Measurements from ENCODE around the gene PDE3B. TPM values are rescaled to one million over a fixed set of nuclear protein-coding genes. Genes with fewer than 3 reads are reported as not detected.

The PDE3B gene
- total and polyA plus RNA-seq, 7 experiments from 2014 or later, result 49.7 to 268 (median 139) TPM

- Mint-ChIP-seq H3K4me1 (peaks cover 26 to 68% (median 54%) of the 10 kb centered on the region in 7 donors), H3K4me3 (peak overlapping the region; percentile 90 to 99 (median 94)), H3K27ac (peak overlapping the region; percentile 64 to 95 (median 89)), H3K36me3 (peaks cover 15 to 58% (median 22%) of the 10 kb centered on the region in 5 donors), H3K9me3 (peaks cover 0 to 2% (median 0%) of the 10 kb centered on the region in 11 donors), H3K27me3 (no peaks in the 10 kb centered on the region)
- H3K4me1 ChIP-seq (ENCODE audit: control insufficient read depth in 2 of 2, insufficient read depth in 2 of 2, low read length in 2 of 2), result peaks cover 24 to 36% of the 10 kb centered on the region in 2 donors
- ChIA-PET CTCF (interaction anchor here (0.6 to 3.0 kb wide), 6 partner anchors 23 to 122 kb away, joined by 3 to 19 read pairs (median 8); no protein-coding TSS in a partner anchor), POLR2A (interaction anchor here (0.6 to 4.6 kb wide), 17 partner anchors 10 to 261 kb away, joined by 3 to 67 read pairs (median 5); partner anchors contain the start of gene PSMA1)
- H3K27me3 ChIP-seq (ENCODE audit: control insufficient read depth in 2 of 2, insufficient read depth in 2 of 2, low read length in 2 of 2), result no peaks in the 10 kb centered on the region
- intact Hi-C loops (cut with micrococcal nuclease), result loop anchor here (1.0 to 5.0 kb wide), 7 partner anchors 7 to 245 kb away; no protein-coding TSS in a partner anchor
- peak overlapping the region; percentile 68 for H3K4me3 ChIP-seq (ENCODE audit: low read length)
- no peak for ATAC-seq
- H3K36me3 ChIP-seq (ENCODE audit: control insufficient read depth in 2 of 3, insufficient read depth in 3 of 3, low read length in 3 of 3), result peaks cover 0 to 20% (median 0%) of the 10 kb centered on the region in 3 experiments
- DNase-seq, result peak in 2 of 9 donors; percentile 27 to 40
- peak overlapping the region; percentile 89 for H3K27ac ChIP-seq (ENCODE audit: low read depth, low read length)
- H3K9me3 ChIP-seq (ENCODE audit: control insufficient read depth in 2 of 3, low read length in 3 of 3), result no peaks in the 10 kb centered on the region
These were observed 2.6 kb downstream of the PDE3B start for GRCh38 chr11:14645985-14646900.

- peaks cover 11 to 40% of the 10 kb centered on the region in 2 donors for H3K4me1 ChIP-seq (ENCODE audit: control insufficient read depth in 2 of 2, insufficient read depth in 2 of 2, low read length in 2 of 2)
- intact Hi-C loops (cut with micrococcal nuclease), result no loop called here
- no peak overlapping the region for H3K4me3 ChIP-seq (ENCODE audit: low read length)
- peaks cover 0 to 5% (median 0%) of the 10 kb centered on the region in 3 experiments for H3K36me3 ChIP-seq (ENCODE audit: control insufficient read depth in 2 of 3, insufficient read depth in 3 of 3, low read length in 3 of 3)
- peak overlapping the region in 4 of 9 donors; percentile 26 to 78 (median 40) for H3K27ac Mint-ChIP-seq
- ChIA-PET POLR2A (interaction anchor here (0.7 to 1.9 kb wide), 5 partner anchors 15 to 71 kb away, joined by 3 to 8 read pairs (median 3); no protein-coding TSS in a partner anchor), CTCF (no interaction called here)
- peaks cover 20 to 66% (median 32%) of the 10 kb centered on the region in 5 donors for H3K36me3 Mint-ChIP-seq
- H3K27me3 ChIP-seq (ENCODE audit: control insufficient read depth in 2 of 2, insufficient read depth in 2 of 2, low read length in 2 of 2), result no peaks in the 10 kb centered on the region
- H3K9me3 ChIP-seq (ENCODE audit: control insufficient read depth in 2 of 3, low read length in 3 of 3), result no peaks in the 10 kb centered on the region
- peaks cover 42 to 88% (median 72%) of the 10 kb centered on the region in 7 donors for H3K4me1 Mint-ChIP-seq
- DNase-seq, result no peak
- no peak for ATAC-seq
- no peak overlapping the region for H3K27ac ChIP-seq (ENCODE audit: low read depth, low read length)
- H3K27me3 Mint-ChIP-seq, result no peaks in the 10 kb centered on the region
- peaks cover 0 to 2% (median 0%) of the 10 kb centered on the region in 11 donors for H3K9me3 Mint-ChIP-seq
- H3K4me3 Mint-ChIP-seq, result peak overlapping the region; percentile 11 to 96 (median 67)
These were observed 6.5 kb downstream of the PDE3B start for GRCh38 chr11:14650064-14650463.

DNA sequence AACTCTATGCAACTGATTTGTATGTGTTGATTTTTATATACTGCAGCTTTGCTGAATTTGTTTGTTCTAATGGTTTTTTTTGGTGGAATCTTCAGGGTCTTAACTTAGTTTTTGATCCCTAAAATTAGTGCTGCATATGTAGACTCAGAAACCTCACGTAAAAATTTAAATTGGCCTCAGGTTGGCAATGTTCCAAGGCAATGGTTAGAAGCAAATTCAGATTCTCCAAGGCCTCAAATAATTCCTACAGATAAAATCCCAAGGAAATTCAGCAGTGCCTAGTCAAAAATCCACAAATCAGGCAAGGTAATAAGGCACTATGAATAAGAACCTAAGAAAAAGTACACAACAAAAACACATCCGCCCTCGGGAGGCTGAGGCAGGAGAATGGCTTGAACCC is 9.5 kb downstream of the PDE3B start:
- peaks cover 8 to 47% of the 10 kb centered on the region in 2 donors for H3K4me1 ChIP-seq (ENCODE audit: control insufficient read depth in 2 of 2, insufficient read depth in 2 of 2, low read length in 2 of 2)
- H3K36me3 Mint-ChIP-seq, result peaks cover 20 to 70% (median 49%) of the 10 kb centered on the region in 5 donors
- POLR2A ChIA-PET, result interaction anchor here (0.6 to 0.7 kb wide), 2 partner anchors 8 to 45 kb away, joined by 3 to 5 read pairs; no protein-coding TSS in a partner anchor

GRCh38 chr11:14655435-14655834 is 11.8 kb downstream of the PDE3B start:
- H3K36me3 ChIP-seq (ENCODE audit: control insufficient read depth in 2 of 3, insufficient read depth in 3 of 3, low read length in 3 of 3), result peaks cover 0 to 7% (median 0%) of the 10 kb centered on the region in 3 experiments
- H3K9me3 ChIP-seq (ENCODE audit: control insufficient read depth in 2 of 3, low read length in 3 of 3), result no peaks in the 10 kb centered on the region
- H3K4me3 Mint-ChIP-seq, result peak overlapping the region in 7 of 10 donors; percentile 1 to 50 (median 36)
- no peaks in the 10 kb centered on the region for H3K27me3 ChIP-seq (ENCODE audit: control insufficient read depth in 2 of 2, insufficient read depth in 2 of 2, low read length in 2 of 2)
- ChIA-PET POLR2A (interaction anchor here (0.5 to 1.6 kb wide), 4 partner anchors 11 to 114 kb away, joined by 3 to 4 read pairs (median 4); no protein-coding TSS in a partner anchor), CTCF (interaction anchor here (1.0 kb wide), 1 partner anchor 135 kb away, joined by 3 read pairs; no protein-coding TSS in a partner anchor)
- peaks cover 32 to 92% (median 78%) of the 10 kb centered on the region in 7 donors for H3K4me1 Mint-ChIP-seq
- H3K36me3 Mint-ChIP-seq, result peaks cover 23 to 69% (median 57%) of the 10 kb centered on the region in 5 donors
- intact Hi-C loops (cut with micrococcal nuclease), result loop anchor here in 1 of 2 donors (5.0 kb wide), 1 partner anchor 42 kb away; no protein-coding TSS in a partner anchor
- H3K9me3 Mint-ChIP-seq, result peaks cover 0 to 5% (median 2%) of the 10 kb centered on the region in 11 donors
- no peaks in the 10 kb centered on the region for H3K27me3 Mint-ChIP-seq
- no peak overlapping the region for H3K4me3 ChIP-seq (ENCODE audit: low read length)
- H3K27ac ChIP-seq (ENCODE audit: low read depth, low read length), result no peak overlapping the region
- ATAC-seq (no peak), DNase-seq (no peak)
- H3K27ac Mint-ChIP-seq, result peak overlapping the region in 5 of 9 donors; percentile 2 to 48 (median 18)
- peaks cover 0 to 34% of the 10 kb centered on the region in 2 donors for H3K4me1 ChIP-seq (ENCODE audit: control insufficient read depth in 2 of 2, insufficient read depth in 2 of 2, low read length in 2 of 2)

More for the DNA sequence above, 9.5 kb downstream of the PDE3B start:
- Histone ChIP-seq H3K9me3 (ENCODE audit: control insufficient read depth in 2 of 3, low read length in 3 of 3) (no peaks in the 10 kb centered on the region), H3K4me3 (ENCODE audit: low read length) (no peak overlapping the region), H3K27me3 (ENCODE audit: control insufficient read depth in 2 of 2, insufficient read depth in 2 of 2, low read length in 2 of 2) (no peaks in the 10 kb centered on the region), H3K27ac (ENCODE audit: low read depth, low read length) (no peak overlapping the region), H3K36me3 (ENCODE audit: control insufficient read depth in 2 of 3, insufficient read depth in 3 of 3, low read length in 3 of 3) (peaks cover 0 to 5% (median 0%) of the 10 kb centered on the region in 3 experiments)
- Mint-ChIP-seq H3K4me3 (peak overlapping the region in 4 of 10 donors; percentile 15 to 50 (median 44)), H3K4me1 (peaks cover 43 to 98% (median 82%) of the 10 kb centered on the region in 7 donors), H3K27me3 (no peaks in the 10 kb centered on the region), H3K27ac (peak overlapping the region in 1 of 9 donors; percentile 65), H3K9me3 (peaks cover 0 to 5% (median 0%) of the 10 kb centered on the region in 11 donors)
- no peak for DNase-seq
- no peak for ATAC-seq
- intact Hi-C loops (cut with micrococcal nuclease), result loop anchor here in 1 of 2 donors (1.0 kb wide), 1 partner anchor 8 kb away; no protein-coding TSS in a partner anchor
- CTCF ChIA-PET, result no interaction called here

DNA sequence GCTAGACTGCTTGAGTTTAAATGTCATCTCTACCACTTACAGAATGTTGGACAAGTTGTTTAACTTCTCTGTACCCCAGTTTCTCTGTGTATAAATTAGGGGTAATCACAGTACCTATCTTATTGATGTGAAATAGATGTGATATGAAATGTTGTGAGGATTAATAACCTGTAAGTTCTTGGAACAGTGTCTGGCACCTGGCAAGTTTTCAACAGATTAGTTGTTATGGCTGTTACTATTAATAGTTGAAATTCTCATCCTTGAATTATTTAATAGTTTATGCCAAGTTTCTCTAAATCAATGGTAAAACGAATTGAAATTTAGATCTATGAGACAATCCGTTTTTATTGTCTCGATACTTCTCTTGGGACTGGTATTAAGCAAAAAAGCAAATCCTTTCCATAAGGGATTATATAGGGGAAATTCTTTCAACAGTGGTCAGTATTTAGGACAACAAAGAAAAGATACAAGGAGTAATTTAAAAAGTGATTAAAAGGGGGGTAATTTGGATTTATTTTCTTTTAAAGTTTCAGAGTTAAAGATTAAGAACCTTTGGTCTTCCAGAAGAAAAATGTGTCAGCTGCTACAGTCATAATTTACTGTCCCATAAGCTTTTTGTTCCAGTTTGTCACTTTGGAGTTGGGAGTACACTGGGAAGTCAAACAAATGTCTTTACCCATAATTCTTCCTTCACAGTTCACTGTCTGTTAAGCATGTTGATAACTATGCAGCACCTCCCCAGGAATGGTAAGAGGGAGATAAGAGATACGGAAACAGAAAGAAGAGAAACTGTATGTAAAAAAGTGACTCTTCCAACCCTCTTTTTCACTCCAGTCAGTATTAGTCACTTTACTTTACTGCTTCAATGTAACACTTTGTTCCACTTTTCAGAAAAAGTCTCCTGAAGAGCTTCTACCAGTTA is 13.2 kb downstream of the PDE3B start:
- Histone ChIP-seq H3K4me3 (ENCODE audit: low read length) (no peak overlapping the region), H3K9me3 (ENCODE audit: control insufficient read depth in 2 of 3, low read length in 3 of 3) (no peaks in the 10 kb centered on the region), H3K36me3 (ENCODE audit: control insufficient read depth in 2 of 3, insufficient read depth in 3 of 3, low read length in 3 of 3) (peaks cover 0 to 12% (median 0%) of the 10 kb centered on the region in 3 experiments), H3K27me3 (ENCODE audit: control insufficient read depth in 2 of 2, insufficient read depth in 2 of 2, low read length in 2 of 2) (no peaks in the 10 kb centered on the region), H3K27ac (ENCODE audit: low read depth, low read length) (no peak overlapping the region), H3K4me1 (ENCODE audit: control insufficient read depth in 2 of 2, insufficient read depth in 2 of 2, low read length in 2 of 2) (peaks cover 0 to 22% of the 10 kb centered on the region in 2 donors)
- ChIA-PET CTCF (interaction anchor here (1.0 kb wide), 1 partner anchor 133 kb away, joined by 3 read pairs; no protein-coding TSS in a partner anchor), POLR2A (interaction anchor here (0.6 to 1.6 kb wide), 10 partner anchors 11 to 130 kb away, joined by 3 to 10 read pairs (median 3); no protein-coding TSS in a partner anchor)
- peak overlapping the region in 5 of 9 donors; percentile 1 to 39 (median 8) for H3K27ac Mint-ChIP-seq
- H3K4me3 Mint-ChIP-seq, result peak overlapping the region in 1 of 10 donors; percentile 1
- no peaks in the 10 kb centered on the region for H3K27me3 Mint-ChIP-seq
- ATAC-seq (no peak), DNase-seq (no peak)
- peaks cover 24 to 67% (median 57%) of the 10 kb centered on the region in 5 donors for H3K36me3 Mint-ChIP-seq
- intact Hi-C loops (cut with micrococcal nuclease), result loop anchor here (1.0 to 5.0 kb wide), 2 partner anchors 12 to 41 kb away; no protein-coding TSS in a partner anchor
- peaks cover 0 to 8% (median 2%) of the 10 kb centered on the region in 11 donors for H3K9me3 Mint-ChIP-seq
- peaks cover 32 to 84% (median 71%) of the 10 kb centered on the region in 7 donors for H3K4me1 Mint-ChIP-seq
